Neural crest cell (in vitro differentiated cells): ENCODE data around the gene FSTL5. TPM values are rescaled to one million over a fixed set of nuclear protein-coding genes. Genes with fewer than 3 reads are reported as not detected.

Experiments used
- DNase-seq: peaks from one replicate; pipeline ENCODE4 v3.0.0; 2021; ENCODE audit warnings: low read depth, mixed read lengths, low spot score
- H3K27ac Mint-ChIP-seq: one replicate; pipeline ENCODE4 v1.8.0; 2021; ENCODE audit warnings: mild to moderate bottlenecking, mixed read lengths; ENCODE audit not compliant: unreplicated experiment
- H3K27me3 Mint-ChIP-seq: 2 replicates; pipeline ENCODE4 v1.8.0; 2021; ENCODE audit warnings: low read depth, mild to moderate bottlenecking, mixed read lengths
- H3K36me3 Mint-ChIP-seq: 2 replicates; pipeline ENCODE4 v1.8.0; 2021; ENCODE audit warnings: low read depth, mild to moderate bottlenecking, mixed read lengths
- H3K4me1 Mint-ChIP-seq: 2 replicates; pipeline ENCODE4 v1.8.0; 2021; ENCODE audit warnings: mixed read lengths
- H3K4me3 Mint-ChIP-seq: one replicate; pipeline ENCODE4 v1.8.0; 2021; ENCODE audit warnings: mild to moderate bottlenecking, mixed read lengths
- H3K9me3 Mint-ChIP-seq: 2 replicates; pipeline ENCODE4 v1.8.0; 2021; ENCODE audit warnings: mixed read lengths
- CTCF ChIP-seq: fragments of 200-600 bp; sonication (generic); conservative IDR thresholded peaks from 2 replicates; pipeline ENCODE4 v1.5.0; 2021; ENCODE audit warnings: antibody characterized with exemption, mild to moderate bottlenecking
- total RNA-seq: library from RNA; stranded (reverse); gene quantifications from 2 replicates; pipeline ENCODE4 v1.2.1, GENCODE V29; 2021

The FSTL5 gene
- total RNA-seq, 1 donor from 2014 or later = 7.4 TPM

DNA sequence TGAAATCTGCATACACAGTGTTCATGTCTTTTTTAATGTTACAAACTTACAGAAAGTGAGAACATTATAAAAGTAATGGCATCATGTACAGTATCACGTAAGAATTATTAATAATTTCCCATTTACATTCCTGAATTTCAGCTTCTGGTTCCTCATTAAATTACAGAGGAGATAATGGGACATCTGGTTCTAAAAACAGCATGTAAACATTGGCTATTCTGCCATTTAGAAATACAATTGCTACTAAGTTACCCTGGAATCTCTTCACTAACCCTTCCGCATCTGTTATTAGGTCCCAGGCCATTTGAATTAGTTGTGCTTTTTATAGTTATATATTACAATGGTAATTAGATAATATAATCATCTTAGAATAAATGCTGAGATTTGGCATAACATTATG is 505.1 kb downstream of the FSTL5 start:
- no peaks in the 10 kb centered on the region for H3K4me1 Mint-ChIP-seq
- H3K4me3 Mint-ChIP-seq = no peak overlapping the region
- H3K36me3 Mint-ChIP-seq = no peaks in the 10 kb centered on the region
- no peaks in the 10 kb centered on the region for H3K9me3 Mint-ChIP-seq
- no peak overlapping the region for H3K27ac Mint-ChIP-seq
- H3K27me3 Mint-ChIP-seq = no peaks in the 10 kb centered on the region
- no peak for TF ChIP-seq CTCF
- DNase-seq = no peak

DNA sequence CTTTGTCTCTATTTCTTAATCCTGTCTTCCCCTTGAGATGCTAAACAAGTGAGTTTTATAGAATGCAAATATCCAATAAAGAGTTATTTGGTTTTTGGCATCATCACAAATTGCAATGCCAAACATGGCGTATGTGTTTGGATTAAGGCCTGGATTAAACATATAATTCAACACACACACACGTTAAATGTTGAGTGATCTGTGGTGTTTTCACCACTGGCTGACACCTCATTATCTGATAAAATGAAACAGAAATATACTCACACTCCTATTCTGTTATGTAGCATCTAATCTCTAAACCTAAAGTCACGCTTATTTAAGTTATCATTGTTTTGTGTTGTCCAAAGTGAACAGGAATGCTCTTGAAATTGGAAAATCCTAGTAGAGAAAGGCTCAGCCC is 506.2 kb downstream of the FSTL5 start:
- no peak for TF ChIP-seq CTCF
- Mint-ChIP-seq H3K27ac (no peak overlapping the region), H3K9me3 (no peaks in the 10 kb centered on the region), H3K27me3 (no peaks in the 10 kb centered on the region), H3K36me3 (no peaks in the 10 kb centered on the region), H3K4me3 (no peak overlapping the region), H3K4me1 (no peaks in the 10 kb centered on the region)
- no peak for DNase-seq

- no peak for DNase-seq
- no peaks in the 10 kb centered on the region for H3K27me3 Mint-ChIP-seq
- no peaks in the 10 kb centered on the region for H3K4me1 Mint-ChIP-seq
- H3K27ac Mint-ChIP-seq = no peak overlapping the region
- no peak overlapping the region for H3K4me3 Mint-ChIP-seq
- no peak for TF ChIP-seq CTCF
- no peaks in the 10 kb centered on the region for H3K36me3 Mint-ChIP-seq
- no peaks in the 10 kb centered on the region for H3K9me3 Mint-ChIP-seq
Observed at GRCh38 chr4:161656594-161656993, 507.2 kb downstream of the FSTL5 start.

DNA sequence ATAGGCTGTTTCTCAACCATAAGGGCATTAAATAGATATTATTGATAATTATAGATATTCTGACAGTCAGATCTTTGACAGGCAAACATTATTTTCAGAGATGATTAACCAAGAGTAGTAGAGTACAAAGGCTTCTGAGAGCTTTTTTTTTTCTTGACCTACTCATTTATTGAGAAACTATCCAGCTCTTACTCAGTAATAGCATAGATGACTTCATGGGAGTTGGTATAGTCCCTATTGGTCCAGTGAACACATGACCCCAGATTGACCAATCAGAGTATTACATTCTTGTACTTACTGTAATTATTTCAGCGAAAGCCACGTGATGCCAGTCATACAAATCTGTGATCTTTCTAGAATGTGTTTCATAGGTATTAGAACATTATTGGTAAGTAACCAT is 508.7 kb downstream of the FSTL5 start:
- Mint-ChIP-seq H3K36me3 (no peaks in the 10 kb centered on the region), H3K9me3 (no peaks in the 10 kb centered on the region), H3K4me1 (no peaks in the 10 kb centered on the region), H3K27me3 (no peaks in the 10 kb centered on the region), H3K4me3 (no peak overlapping the region), H3K27ac (no peak overlapping the region)
- no peak for DNase-seq
- TF ChIP-seq CTCF = no peak

GRCh38 chr4:161653697-161654096 is 510.1 kb downstream of the FSTL5 start:
- no peak overlapping the region for H3K4me3 Mint-ChIP-seq
- no peaks in the 10 kb centered on the region for H3K27me3 Mint-ChIP-seq
- H3K9me3 Mint-ChIP-seq = peaks cover 3% of the 10 kb centered on the region
- no peaks in the 10 kb centered on the region for H3K4me1 Mint-ChIP-seq
- H3K36me3 Mint-ChIP-seq = no peaks in the 10 kb centered on the region
- no peak for TF ChIP-seq CTCF
- no peak overlapping the region for H3K27ac Mint-ChIP-seq
- DNase-seq = no peak

GRCh38 chr4:161651586-161651985 is 512.2 kb downstream of the FSTL5 start:
- no peaks in the 10 kb centered on the region for H3K4me1 Mint-ChIP-seq
- no peak overlapping the region for H3K4me3 Mint-ChIP-seq
- DNase-seq = no peak
- no peak for TF ChIP-seq CTCF
- peaks cover 6% of the 10 kb centered on the region for H3K9me3 Mint-ChIP-seq
- no peaks in the 10 kb centered on the region for H3K27me3 Mint-ChIP-seq
- no peaks in the 10 kb centered on the region for H3K36me3 Mint-ChIP-seq
- H3K27ac Mint-ChIP-seq = no peak overlapping the region
